ENCODE results near the gene MAP3K3.

The MAP3K3 gene

GRCh38 chr17:63675231-63675606, 53.0 kb downstream of the MAP3K3 start:
- no peak for DNase-seq (ENCODE audit: low spot score)
- no peak for TF ChIP-seq CTCF (IDR thresholded peaks at IDR 0.05; ENCODE audit: extremely low read depth, missing control alignments)

- no peak for DNase-seq (ENCODE audit: low spot score)
- TF ChIP-seq CTCF (IDR thresholded peaks at IDR 0.05; ENCODE audit: extremely low read depth, missing control alignments) = no peak
Observed at GRCh38 chr17:63675607-63676546, 53.7 kb downstream of the MAP3K3 start.

GRCh38 chr17:63676584-63676983, 54.4 kb downstream of the MAP3K3 start:
- no peak for DNase-seq (ENCODE audit: low spot score)
- TF ChIP-seq CTCF (IDR thresholded peaks at IDR 0.05; ENCODE audit: extremely low read depth, missing control alignments) = no peak

GRCh38 chr17:63679214-63679613, 57.0 kb downstream of the MAP3K3 start:
- no peak for DNase-seq (ENCODE audit: low spot score)
- no peak for TF ChIP-seq CTCF (IDR thresholded peaks at IDR 0.05; ENCODE audit: extremely low read depth, missing control alignments)

- TF ChIP-seq CTCF (IDR thresholded peaks at IDR 0.05; ENCODE audit: extremely low read depth, missing control alignments) = no peak
- DNase-seq (ENCODE audit: low spot score) = no peak
Observed at GRCh38 chr17:63680700-63681099, 58.5 kb downstream of the MAP3K3 start.

GRCh38 chr17:63681530-63681929, 59.3 kb downstream of the MAP3K3 start:
- no peak for TF ChIP-seq CTCF (IDR thresholded peaks at IDR 0.05; ENCODE audit: extremely low read depth, missing control alignments)
- no peak for DNase-seq (ENCODE audit: low spot score)

- no peak for DNase-seq (ENCODE audit: low spot score)
Observed at GRCh38 chr17:63682441-63682840, 60.2 kb downstream of the MAP3K3 start.

More at GRCh38 chr17:63682441-63682840, 60.2 kb downstream of the MAP3K3 start:
- no peak for TF ChIP-seq CTCF (IDR thresholded peaks at IDR 0.05; ENCODE audit: extremely low read depth, missing control alignments)

Measured in GM20000 (cell line).